ENCODE measurements around the gene BMP4.
A peak's percentile ranks its signal among the peaks of the same experiment; 100 is the strongest.

Gene BMP4

GRCh38 chr14:53964249-53964648 is 7.6 kb upstream of the BMP4 start:
- no peak overlapping the region for H3K4me3 ChIP-seq (ENCODE audit: low read depth, low read length)

GRCh38 chr14:53963320-53964227 is 6.9 kb upstream of the BMP4 start:
- H3K4me3 ChIP-seq (ENCODE audit: low read depth, low read length) = peak overlapping the region; percentile 20

- H3K4me3 ChIP-seq (ENCODE audit: low read depth, low read length) = no peak overlapping the region
Measured at GRCh38 chr14:53962953-53963319, 6.3 kb upstream of the BMP4 start.

GRCh38 chr14:53958628-53959027 is 2.0 kb upstream of the BMP4 start:
- no peak overlapping the region for H3K4me3 ChIP-seq (ENCODE audit: low read depth, low read length)

GRCh38 chr14:53957739-53958138 is 1.1 kb upstream of the BMP4 start:
- H3K4me3 ChIP-seq (ENCODE audit: low read depth, low read length) = no peak overlapping the region

GRCh38 chr14:53955671-53956426 is 776 bp downstream of the BMP4 start:
- H3K4me3 ChIP-seq (ENCODE audit: low read depth, low read length) = peak overlapping the region; percentile 73

GRCh38 chr14:53955229-53955556 is 1.4 kb downstream of the BMP4 start:
- H3K4me3 ChIP-seq (ENCODE audit: low read depth, low read length) = peak overlapping the region; percentile 73

GRCh38 chr14:53954551-53955228 is 1.9 kb downstream of the BMP4 start:
- H3K4me3 ChIP-seq (ENCODE audit: low read depth, low read length) = peak overlapping the region; percentile 73

GRCh38 chr14:53953828-53954550 is 2.6 kb downstream of the BMP4 start:
- peak overlapping the region; percentile 73 for H3K4me3 ChIP-seq (ENCODE audit: low read depth, low read length)

- peak overlapping the region; percentile 81 for H3K4me3 ChIP-seq (ENCODE audit: low read depth, low read length)
Measured at GRCh38 chr14:53953002-53953827, 3.4 kb downstream of the BMP4 start.

GRCh38 chr14:53952533-53952932 is 4.1 kb downstream of the BMP4 start:
- H3K4me3 ChIP-seq (ENCODE audit: low read depth, low read length) = peak overlapping the region; percentile 81

GRCh38 chr14:53951627-53952303 is 4.9 kb downstream of the BMP4 start:
- H3K4me3 ChIP-seq (ENCODE audit: low read depth, low read length) = peak overlapping the region; percentile 81

- H3K4me3 ChIP-seq (ENCODE audit: low read depth, low read length) = peak overlapping the region; percentile 25
Measured at GRCh38 chr14:53951243-53951626, 5.4 kb downstream of the BMP4 start.

- no peak overlapping the region for H3K4me3 ChIP-seq (ENCODE audit: low read depth, low read length)
Measured at GRCh38 chr14:53950031-53950793, 6.4 kb downstream of the BMP4 start.

GRCh38 chr14:53949201-53949600 is 7.4 kb downstream of the BMP4 start:
- no peak overlapping the region for H3K4me3 ChIP-seq (ENCODE audit: low read depth, low read length)

GRCh38 chr14:53948205-53948884 is 8.3 kb downstream of the BMP4 start:
- H3K4me3 ChIP-seq (ENCODE audit: low read depth, low read length) = no peak overlapping the region

- peak overlapping the region; percentile 37 for H3K4me3 ChIP-seq (ENCODE audit: low read depth, low read length)
Measured at GRCh38 chr14:53947452-53948204, 9.0 kb downstream of the BMP4 start.

GRCh38 chr14:53947094-53947445 is 9.6 kb downstream of the BMP4 start:
- H3K4me3 ChIP-seq (ENCODE audit: low read depth, low read length) = peak overlapping the region; percentile 37

Data from iPS-11a (cell line).